K562 (cell line): ENCODE results near the gene MMS22L.

ENCODE experiments used
- BCL6 ChIP-seq: fragments of 250-450 bp; sonication (Bioruptor Pico); IDR thresholded peaks from 2 replicates; pipeline ENCODE4 v1.4.0; 2020
- CHD4 ChIP-seq: fragments of 200-600 bp; sonication (generic); IDR thresholded peaks from 3 replicates; pipeline ENCODE4 v1.6.1; 2012; ENCODE audit warnings: low read depth, mild to moderate bottlenecking, mixed read lengths, low read length, inconsistent platforms; ENCODE audit not compliant: insufficient read depth, insufficient replicate concordance, poor library complexity, severe bottlenecking
- FIP1L1 ChIP-seq: fragments of 200-400 bp; formaldehyde crosslinking; IDR thresholded peaks from 2 replicates; pipeline ENCODE4 v1.6.1; 2018; ENCODE audit warnings: mild to moderate bottlenecking, low read depth, low read length; ENCODE audit not compliant: poor library complexity, severe bottlenecking
- FOSL1 ChIP-seq: fragments of 200-800 bp; sonication (Bioruptor generic); conservative IDR thresholded peaks from 2 replicates; pipeline ENCODE4 v1.6.1; 2016; ENCODE audit warnings: missing genetic modification characterization, missing compliant biosample characterization
- FOXP1 ChIP-seq: sonication (generic); formaldehyde crosslinking; IDR thresholded peaks from 2 replicates; pipeline ENCODE4 v1.8.0; 2022; ENCODE audit warnings: mild to moderate bottlenecking, missing genetic modification reagents
- HMGXB4 ChIP-seq: sonication (generic); formaldehyde crosslinking; IDR thresholded peaks from 2 replicates; pipeline ENCODE4 v1.8.1; 2023; ENCODE audit warnings: mild to moderate bottlenecking, missing genetic modification reagents
- JUNB ChIP-seq: fragments of 450-650 bp; formaldehyde crosslinking; conservative IDR thresholded peaks from 2 replicates; pipeline ENCODE4 v1.4.0; 2020; ENCODE audit warnings: mild to moderate bottlenecking
- KAT7 ChIP-seq: sonication (generic); formaldehyde crosslinking; IDR thresholded peaks from 2 replicates; pipeline ENCODE4 v1.8.0; 2022; ENCODE audit warnings: missing genetic modification reagents, mild to moderate bottlenecking, borderline replicate concordance
- KLF16 ChIP-seq: IDR thresholded peaks from 2 replicates; pipeline ENCODE4 v1.6.1; 2016; ENCODE audit warnings: antibody characterized with exemption
- POLR2A ChIP-seq: fragments of 450-650 bp; conservative IDR thresholded peaks from 2 replicates; pipeline ENCODE4 v1.6.1; 2016
- SIX5 ChIP-seq, 2 experiments: IDR thresholded peaks; 2 replicates each; pipeline ENCODE4 v1.6.1; 2011; ENCODE audit warnings: low read length in 2 of 2, borderline replicate concordance in 1 of 2, low read depth in 1 of 2, mild to moderate bottlenecking in 1 of 2, moderate library complexity in 1 of 2; ENCODE audit not compliant: insufficient read depth in 1 of 2
- TCF3 ChIP-seq: sonication (generic); formaldehyde crosslinking; IDR thresholded peaks from 2 replicates; pipeline ENCODE4 v1.4.0; 2020; ENCODE audit warnings: mild to moderate bottlenecking, missing genetic modification reagents
- TCF7L2 ChIP-seq: fragments of 150-350 bp; IDR thresholded peaks from 2 replicates; pipeline ENCODE4 v1.6.1; 2016; ENCODE audit warnings: low read depth, mild to moderate bottlenecking, low read length, moderate library complexity
- ZBTB33 ChIP-seq: sonication (generic); formaldehyde crosslinking; IDR thresholded peaks from 2 replicates; pipeline ENCODE4 v1.8.1; 2023; ENCODE audit warnings: mild to moderate bottlenecking, missing genetic modification reagents

GRCh38 chr6:97113170-97113569 lies 169.8 kb downstream of the MMS22L start:
- TF ChIP-seq KLF16 (no peak), KAT7 (CRISPR knock-in tag) (no peak), CHD4 (no peak), FOSL1 (tag) (no peak), HMGXB4 (CRISPR knock-in tag) (no peak), POLR2A (no peak), JUNB (CRISPR knock-in tag) (no peak), BCL6 (no peak), ZBTB33 (no peak), FIP1L1 (no peak), TCF7L2 (no peak), SIX5 (IDR thresholded peaks at IDR 0.05; ENCODE audit: borderline replicate concordance in 1 of 2, insufficient read depth in 1 of 2, low read depth in 1 of 2, low read length in 2 of 2) (no peak), FOXP1 (CRISPR knock-in tag) (no peak), TCF3 (CRISPR knock-in tag) (no peak)
